Adipocyte (in vitro differentiated cells): ENCODE results near the gene FMNL2.
A peak's percentile ranks its signal among the peaks of the same experiment; 100 is the strongest.

ENCODE experiments used
- DNase-seq: peaks from one replicate; pipeline ENCODE4 v3.0.0-alpha.2; 2015; ENCODE audit warnings: low read depth
- H3K27me3 ChIP-seq: replicated peaks from 2 replicates; pipeline ENCODE4 v1.7.0; 2013; ENCODE audit warnings: mild to moderate bottlenecking, low read length, moderate library complexity; ENCODE audit not compliant: control insufficient read depth, insufficient read depth
- H3K36me3 ChIP-seq: 2 replicates; pipeline ENCODE4 v1.7.0; 2013; ENCODE audit warnings: low read length, mild to moderate bottlenecking, moderate library complexity; ENCODE audit not compliant: control insufficient read depth, insufficient read depth, severe bottlenecking
- H3K4me1 ChIP-seq: 2 replicates; pipeline ENCODE4 v1.7.0; 2013; ENCODE audit warnings: mild to moderate bottlenecking, low read length, moderate library complexity; ENCODE audit not compliant: control insufficient read depth, insufficient read depth
- H3K4me3 ChIP-seq: 2 replicates; pipeline ENCODE4 v1.7.0; 2013; ENCODE audit warnings: mild to moderate bottlenecking, low read length, moderate library complexity
- H3K9ac ChIP-seq: 2 replicates; pipeline ENCODE4 v1.7.0; 2013; ENCODE audit warnings: mild to moderate bottlenecking, low read length, moderate library complexity
- H3K9me3 ChIP-seq: 2 replicates; pipeline ENCODE4 v1.7.0; 2013; ENCODE audit warnings: mild to moderate bottlenecking, low read length, moderate library complexity; ENCODE audit not compliant: control insufficient read depth

FMNL2 gene

DNA sequence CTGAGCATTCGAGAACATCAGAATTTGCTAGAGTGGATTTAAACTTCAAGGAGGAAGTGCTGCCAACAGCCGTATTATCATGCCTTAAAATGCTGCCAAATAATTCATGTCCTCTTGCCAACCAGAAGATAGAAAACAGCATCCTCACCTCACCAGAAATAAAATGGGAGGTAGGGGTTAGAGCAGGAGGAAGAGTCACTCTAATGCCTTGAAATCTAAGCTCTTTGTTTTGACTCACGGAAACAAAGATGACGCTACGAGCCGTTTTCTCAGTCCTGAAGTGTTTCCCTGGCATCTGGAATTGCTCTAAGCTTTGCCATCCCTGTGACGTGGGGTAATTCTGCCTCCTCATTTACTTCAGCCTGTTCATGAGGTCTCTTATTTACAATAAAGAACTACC is 285.2 kb downstream of the FMNL2 start:
- DNase-seq = no peak
- Histone ChIP-seq H3K4me1 (no peaks in the 10 kb centered on the region), H3K27me3 (no peaks in the 10 kb centered on the region), H3K9me3 (no peaks in the 10 kb centered on the region), H3K36me3 (peaks cover 46% of the 10 kb centered on the region), H3K4me3 (no peak overlapping the region), H3K9ac (no peak overlapping the region)

- H3K36me3 ChIP-seq = peaks cover 43% of the 10 kb centered on the region
- H3K27me3 ChIP-seq = no peaks in the 10 kb centered on the region
- no peak for DNase-seq
- no peaks in the 10 kb centered on the region for H3K9me3 ChIP-seq
- no peak overlapping the region for H3K4me3 ChIP-seq
- H3K9ac ChIP-seq = no peak overlapping the region
- H3K4me1 ChIP-seq = no peaks in the 10 kb centered on the region
Measured at GRCh38 chr2:152620985-152621384, 286.0 kb downstream of the FMNL2 start.

DNA sequence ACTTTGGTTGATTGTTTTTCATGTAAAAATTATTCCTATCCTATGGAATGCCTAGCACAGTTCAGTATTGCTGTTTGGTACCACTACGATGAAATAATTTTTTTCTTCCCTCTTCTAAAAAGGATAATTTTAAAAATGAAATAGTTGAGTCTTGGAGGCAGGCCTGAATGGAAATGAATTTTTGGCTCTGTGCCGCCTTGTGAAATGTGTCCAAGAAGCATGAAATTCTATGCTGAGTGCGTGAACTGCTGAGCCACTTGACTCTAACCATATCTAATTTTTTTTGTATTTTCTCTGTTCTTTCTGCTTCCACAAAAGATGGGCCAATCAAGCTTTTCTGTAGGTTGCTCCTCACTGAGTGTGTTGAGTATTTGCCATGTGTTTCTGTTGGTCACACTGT is 287.2 kb downstream of the FMNL2 start:
- Histone ChIP-seq H3K9me3 (no peaks in the 10 kb centered on the region), H3K36me3 (peaks cover 38% of the 10 kb centered on the region), H3K4me1 (peaks cover 9% of the 10 kb centered on the region), H3K4me3 (no peak overlapping the region), H3K27me3 (no peaks in the 10 kb centered on the region), H3K9ac (no peak overlapping the region)
- DNase-seq = no peak

GRCh38 chr2:152623076-152623740 is 288.2 kb downstream of the FMNL2 start:
- H3K9ac ChIP-seq = no peak overlapping the region
- no peak for DNase-seq
- H3K9me3 ChIP-seq = no peaks in the 10 kb centered on the region
- H3K4me3 ChIP-seq = no peak overlapping the region
- peaks cover 30% of the 10 kb centered on the region for H3K36me3 ChIP-seq
- H3K27me3 ChIP-seq = no peaks in the 10 kb centered on the region
- peaks cover 16% of the 10 kb centered on the region for H3K4me1 ChIP-seq

- no peak overlapping the region for H3K9ac ChIP-seq
- no peaks in the 10 kb centered on the region for H3K27me3 ChIP-seq
- no peaks in the 10 kb centered on the region for H3K9me3 ChIP-seq
- peaks cover 27% of the 10 kb centered on the region for H3K36me3 ChIP-seq
- H3K4me3 ChIP-seq = no peak overlapping the region
- no peak for DNase-seq
- peaks cover 16% of the 10 kb centered on the region for H3K4me1 ChIP-seq
Measured at GRCh38 chr2:152623775-152624174, 288.8 kb downstream of the FMNL2 start.

DNA sequence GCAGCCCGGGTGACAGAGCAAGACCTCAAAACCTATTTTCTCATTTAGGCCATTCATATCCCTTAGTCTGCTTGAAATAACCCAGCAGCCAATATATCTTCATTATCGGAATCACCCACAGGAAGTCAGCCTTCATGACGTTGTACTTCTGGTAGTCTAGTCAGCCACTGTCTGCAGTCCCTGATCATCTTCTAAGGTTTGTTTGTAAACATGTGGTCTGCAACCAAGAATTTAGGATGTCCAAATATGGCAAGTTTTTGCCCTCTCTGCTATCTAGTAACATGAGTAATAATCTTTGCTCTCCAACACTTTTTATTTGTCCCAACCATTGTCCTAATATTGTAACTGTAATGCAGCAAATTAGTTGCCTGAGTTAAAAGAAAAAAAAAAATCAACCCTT is 289.8 kb downstream of the FMNL2 start:
- H3K9ac ChIP-seq = no peak overlapping the region
- no peaks in the 10 kb centered on the region for H3K27me3 ChIP-seq
- H3K4me1 ChIP-seq = peaks cover 16% of the 10 kb centered on the region
- peaks cover 19% of the 10 kb centered on the region for H3K36me3 ChIP-seq
- H3K4me3 ChIP-seq = no peak overlapping the region
- no peak for DNase-seq
- no peaks in the 10 kb centered on the region for H3K9me3 ChIP-seq

DNA sequence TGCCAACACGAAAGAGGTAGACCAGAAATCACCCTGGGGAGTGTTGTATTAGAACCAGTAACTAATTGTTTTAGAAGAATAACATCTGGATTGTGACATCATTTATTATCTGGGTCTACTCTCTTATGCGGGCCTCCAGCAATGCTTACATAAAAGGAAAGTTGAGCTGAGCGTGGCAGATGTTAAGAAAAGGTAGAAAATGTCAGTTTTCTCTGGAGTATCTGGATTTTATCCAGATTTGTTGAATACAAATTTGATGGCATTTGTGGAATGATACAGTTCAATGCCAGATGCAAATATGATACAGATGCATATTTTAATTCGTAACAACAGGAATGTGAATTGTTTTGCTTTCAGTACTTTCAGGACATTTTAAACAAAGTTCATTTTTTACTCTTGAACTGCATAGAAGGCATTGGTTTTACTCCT is 292.0 kb downstream of the FMNL2 start:
- Histone ChIP-seq H3K9ac (peak overlapping the region; percentile 39), H3K36me3 (peaks cover 8% of the 10 kb centered on the region), H3K4me3 (no peak overlapping the region), H3K27me3 (no peaks in the 10 kb centered on the region), H3K9me3 (no peaks in the 10 kb centered on the region), H3K4me1 (peaks cover 16% of the 10 kb centered on the region)
- peak; percentile 75 for DNase-seq

- Histone ChIP-seq H3K4me1 (peaks cover 16% of the 10 kb centered on the region), H3K9ac (peak overlapping the region; percentile 39), H3K4me3 (no peak overlapping the region), H3K9me3 (no peaks in the 10 kb centered on the region), H3K36me3 (peaks cover 13% of the 10 kb centered on the region), H3K27me3 (no peaks in the 10 kb centered on the region)
- peak; percentile 77 for DNase-seq
Measured at GRCh38 chr2:152627351-152627957, 292.5 kb downstream of the FMNL2 start.

- no peak for DNase-seq
- Histone ChIP-seq H3K9me3 (no peaks in the 10 kb centered on the region), H3K27me3 (no peaks in the 10 kb centered on the region), H3K36me3 (peaks cover 22% of the 10 kb centered on the region), H3K4me1 (peaks cover 16% of the 10 kb centered on the region), H3K4me3 (no peak overlapping the region), H3K9ac (no peak overlapping the region)
Measured at GRCh38 chr2:152629202-152629601, 294.2 kb downstream of the FMNL2 start.

- Histone ChIP-seq H3K36me3 (peaks cover 24% of the 10 kb centered on the region), H3K27me3 (no peaks in the 10 kb centered on the region)
Measured at GRCh38 chr2:152630466-152630865, 295.5 kb downstream of the FMNL2 start.

DNA sequence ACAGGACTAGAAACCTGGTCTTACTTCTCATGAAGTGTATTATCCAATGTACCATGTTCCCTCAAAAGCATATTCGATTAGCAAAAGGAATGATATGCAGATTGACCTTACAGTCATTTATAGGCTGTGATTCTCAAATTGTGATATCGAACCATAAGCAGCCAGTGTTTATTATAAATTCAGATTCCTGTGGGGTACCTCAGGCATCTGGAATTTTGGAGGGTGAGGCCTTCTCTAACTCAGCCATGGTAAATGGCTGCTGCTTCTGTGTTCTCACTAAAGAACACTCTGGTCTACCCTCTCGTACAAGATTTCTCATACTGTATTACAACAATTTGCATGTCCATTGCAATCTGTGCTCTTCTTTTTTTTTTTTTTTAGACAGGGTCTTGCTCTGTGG is 297.8 kb downstream of the FMNL2 start:
- H3K36me3 ChIP-seq = peaks cover 31% of the 10 kb centered on the region
- no peaks in the 10 kb centered on the region for H3K9me3 ChIP-seq
- H3K9ac ChIP-seq = no peak overlapping the region
- H3K4me1 ChIP-seq = peaks cover 1% of the 10 kb centered on the region
- H3K27me3 ChIP-seq = no peaks in the 10 kb centered on the region
- no peak for DNase-seq
- H3K4me3 ChIP-seq = no peak overlapping the region

More at GRCh38 chr2:152630466-152630865, 295.5 kb downstream of the FMNL2 start:
- Histone ChIP-seq H3K9ac (no peak overlapping the region), H3K9me3 (no peaks in the 10 kb centered on the region), H3K4me1 (peaks cover 16% of the 10 kb centered on the region), H3K4me3 (no peak overlapping the region)
- no peak for DNase-seq
